HAP-1 (cell line): Measurements from ENCODE around the gene C3orf80.
"Not testable (repeated sequence)": the region's sequence is repeated elsewhere in the genome, so short reads cannot be mapped to it uniquely, and the experiment has no call there.

Source experiments
- DNase-seq, 2 experiments: peaks; one replicate each; pipeline ENCODE4 v3.0.0-alpha.2; 2016 to 2020; ENCODE audit warnings: low spot score in 2 of 2
- H3K27me3 ChIP-seq: fragments of 250-450 bp; sonication (Bioruptor Pico); 2 replicates; pipeline ENCODE4 v1.5.1; 2020; ENCODE audit warnings: low read depth, mild to moderate bottlenecking, moderate library complexity
- H3K36me3 ChIP-seq: fragments of 250-450 bp; sonication (Bioruptor Pico); replicated peaks from 2 replicates; pipeline ENCODE4 v1.5.1; 2020; ENCODE audit warnings: mild to moderate bottlenecking
- H3K4me1 ChIP-seq: fragments of 250-450 bp; sonication (Bioruptor Pico); 2 replicates; pipeline ENCODE4 v1.5.1; 2020; ENCODE audit warnings: mild to moderate bottlenecking
- H3K4me3 ChIP-seq: fragments of 250-450 bp; sonication (Bioruptor Pico); 2 replicates; pipeline ENCODE4 v1.5.1; 2020; ENCODE audit warnings: mild to moderate bottlenecking, moderate library complexity
- H3K9me3 ChIP-seq: fragments of 250-450 bp; sonication (Bioruptor Pico); 2 replicates; pipeline ENCODE4 v1.5.1; 2020; ENCODE audit warnings: mild to moderate bottlenecking, moderate library complexity
- in situ Hi-C: fragments of 300-500 bp; cut with MboI; formaldehyde crosslinking; loops from 3 replicates; pipeline ENCODE4 v1.14.3; 2020; ENCODE audit warnings: low sequenced_read_pairs, inconsistent platforms, mixed read lengths

C3orf80 gene

GRCh38 chr3:160224811-160225175, 429 bp upstream of the C3orf80 start:
- H3K4me3 ChIP-seq = peak overlapping the region; percentile 35
- peaks cover 9% of the 10 kb centered on the region for H3K27me3 ChIP-seq
- H3K36me3 ChIP-seq = no peaks in the 10 kb centered on the region
- H3K4me1 ChIP-seq = peaks cover 19% of the 10 kb centered on the region
- DNase-seq = no peak
- H3K9me3 ChIP-seq = no peaks in the 10 kb centered on the region
- in situ Hi-C loops = no loop called here

DNA sequence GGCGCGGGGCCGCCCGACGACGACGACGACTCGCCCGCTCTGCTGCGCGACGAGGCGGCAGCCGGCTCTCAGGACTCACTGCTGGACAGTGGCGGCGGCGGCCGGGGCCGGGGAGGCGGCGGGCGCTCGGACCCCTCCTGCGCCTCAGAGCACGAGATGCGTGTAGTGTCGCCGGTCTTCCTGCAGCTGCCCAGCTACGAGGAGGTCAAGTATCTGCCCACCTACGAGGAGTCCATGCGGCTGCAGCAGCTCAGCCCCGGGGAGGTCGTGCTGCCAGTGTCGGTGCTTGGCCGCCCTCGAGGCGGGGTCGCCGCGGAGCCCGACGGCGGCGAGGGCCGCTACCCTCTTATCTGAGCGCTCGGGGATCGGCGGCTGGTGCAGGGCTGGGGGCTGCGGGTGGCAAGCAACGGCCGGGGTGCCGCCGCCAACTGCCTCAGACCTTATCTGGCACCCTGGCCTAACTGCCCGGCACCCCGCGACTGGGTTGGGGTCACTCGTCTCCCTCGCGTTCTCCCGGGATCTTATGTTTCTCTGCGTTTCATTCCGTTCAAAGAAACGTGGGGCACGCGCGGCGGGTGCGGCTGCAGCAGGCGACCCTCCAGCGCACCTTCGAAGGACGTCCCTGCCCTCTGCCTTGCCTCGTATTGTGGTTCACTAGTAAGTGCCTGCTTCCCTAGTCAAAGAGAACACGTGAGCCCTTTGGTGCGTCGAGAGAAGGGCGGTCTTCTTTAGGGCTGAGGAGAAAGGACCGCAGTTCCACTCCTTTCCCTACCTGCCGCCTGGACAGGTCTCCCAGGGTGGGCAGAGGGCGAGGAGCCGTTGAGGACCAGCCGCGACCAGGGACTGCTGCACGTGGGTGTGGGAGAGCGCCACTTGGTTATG, 1.0 kb downstream of the C3orf80 start:
- in situ Hi-C loops = no loop called here
- H3K27me3 ChIP-seq = peaks cover 9% of the 10 kb centered on the region

DNA sequence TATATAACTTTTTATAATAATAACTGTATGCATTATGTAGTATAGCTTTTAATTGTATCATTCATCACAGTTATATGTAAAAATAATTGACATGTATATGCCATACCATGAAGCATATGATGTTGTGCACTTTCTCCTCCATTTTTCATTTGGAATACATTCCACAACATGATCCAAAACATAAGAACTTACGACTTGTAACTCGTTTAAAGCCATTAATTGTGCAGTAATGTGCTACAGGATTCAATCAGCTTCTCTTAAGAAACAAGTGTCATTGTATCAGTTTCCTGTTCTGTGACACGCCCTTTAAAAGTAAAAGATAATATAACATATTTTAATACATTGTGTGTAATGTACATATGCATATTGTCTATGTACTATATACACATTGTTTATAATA, 2.2 kb downstream of the C3orf80 start:
- DNase-seq = no peak
- no peaks in the 10 kb centered on the region for H3K36me3 ChIP-seq
- in situ Hi-C loops = no loop called here
- H3K27me3 ChIP-seq = peaks cover 14% of the 10 kb centered on the region
- H3K4me1 ChIP-seq = peaks cover 11% of the 10 kb centered on the region
- no peaks in the 10 kb centered on the region for H3K9me3 ChIP-seq
- no peak overlapping the region for H3K4me3 ChIP-seq

More for the DNA sequence above, 1.0 kb downstream of the C3orf80 start:
- H3K4me1 ChIP-seq = peaks cover 19% of the 10 kb centered on the region
- H3K36me3 ChIP-seq = no peaks in the 10 kb centered on the region
- peak in 1 of 2 experiments; percentile 42 for DNase-seq
- H3K9me3 ChIP-seq = no peaks in the 10 kb centered on the region
- H3K4me3 ChIP-seq = peak overlapping the region; percentile 35

GRCh38 chr3:160232014-160232413, 6.8 kb downstream of the C3orf80 start:
- Histone ChIP-seq H3K4me3 (no peak overlapping the region), H3K4me1 (peaks cover under 1% of the 10 kb centered on the region; the same call in 1 of the 2 replicates), H3K9me3 (no peaks in the 10 kb centered on the region), H3K36me3 (no peaks in the 10 kb centered on the region), H3K27me3 (peaks cover 7% of the 10 kb centered on the region; the same call in 1 of the 2 replicates)
- in situ Hi-C loops = no loop called here
- DNase-seq = no peak

DNA sequence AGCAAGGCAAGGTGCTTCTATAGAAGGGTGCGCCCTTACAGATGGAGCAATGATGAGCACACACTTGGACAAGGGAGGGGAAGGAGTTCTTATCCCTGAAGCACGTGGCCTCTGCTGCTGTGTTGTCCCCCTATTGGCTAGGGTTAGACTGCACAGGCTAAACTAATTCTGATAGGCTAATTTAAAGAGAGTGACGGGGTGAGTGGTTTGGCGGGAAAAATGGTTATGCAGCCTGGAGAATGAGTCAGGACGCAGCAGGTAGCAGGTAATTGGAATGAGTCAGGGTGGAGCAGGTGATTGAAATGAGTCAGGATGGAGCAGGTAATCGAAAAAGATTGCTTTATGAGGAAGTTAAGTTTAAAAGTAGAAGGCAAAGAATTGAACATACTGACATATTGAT, 15.5 kb downstream of the C3orf80 start:
- DNase-seq, H3K36me3 ChIP-seq, H3K9me3 ChIP-seq, H3K4me3 ChIP-seq, in situ Hi-C loops, H3K27me3 ChIP-seq, H3K4me1 ChIP-seq: not testable (repeated sequence)

- no peak overlapping the region for H3K4me3 ChIP-seq
- no peaks in the 10 kb centered on the region for H3K4me1 ChIP-seq
- in situ Hi-C loops = no loop called here
- H3K9me3 ChIP-seq = no peaks in the 10 kb centered on the region
- no peaks in the 10 kb centered on the region for H3K27me3 ChIP-seq
- DNase-seq = no peak
- H3K36me3 ChIP-seq = no peaks in the 10 kb centered on the region
These were observed 20.1 kb downstream of the C3orf80 start for GRCh38 chr3:160245261-160245800.

DNA sequence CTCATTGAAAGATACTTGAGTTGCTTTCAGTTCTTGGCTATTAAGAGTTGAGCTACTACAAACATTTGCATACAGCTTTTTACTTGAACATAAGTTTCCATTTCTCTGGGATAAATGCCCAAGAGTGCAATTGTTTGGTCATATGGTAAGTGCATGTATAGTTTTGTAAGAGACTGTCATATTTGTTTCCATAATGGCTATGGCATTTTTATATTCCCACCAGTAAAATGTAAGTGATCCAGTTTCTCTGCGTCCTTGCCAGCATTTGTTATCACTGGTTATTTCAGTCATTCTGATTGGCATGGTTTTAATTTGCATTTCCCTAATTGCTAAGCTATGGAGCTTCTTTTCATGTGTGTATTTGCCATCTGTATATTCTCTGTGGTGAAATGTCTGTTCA, 22.5 kb downstream of the C3orf80 start:
- H3K27me3 ChIP-seq = no peaks in the 10 kb centered on the region
- H3K36me3 ChIP-seq = no peaks in the 10 kb centered on the region
- no peak for DNase-seq
- no peak overlapping the region for H3K4me3 ChIP-seq
- in situ Hi-C loops = no loop called here
- H3K4me1 ChIP-seq = no peaks in the 10 kb centered on the region
- H3K9me3 ChIP-seq = no peaks in the 10 kb centered on the region

- in situ Hi-C loops = no loop called here
- no peaks in the 10 kb centered on the region for H3K36me3 ChIP-seq
These were observed 28.1 kb downstream of the C3orf80 start for GRCh38 chr3:160253298-160253697.

DNA sequence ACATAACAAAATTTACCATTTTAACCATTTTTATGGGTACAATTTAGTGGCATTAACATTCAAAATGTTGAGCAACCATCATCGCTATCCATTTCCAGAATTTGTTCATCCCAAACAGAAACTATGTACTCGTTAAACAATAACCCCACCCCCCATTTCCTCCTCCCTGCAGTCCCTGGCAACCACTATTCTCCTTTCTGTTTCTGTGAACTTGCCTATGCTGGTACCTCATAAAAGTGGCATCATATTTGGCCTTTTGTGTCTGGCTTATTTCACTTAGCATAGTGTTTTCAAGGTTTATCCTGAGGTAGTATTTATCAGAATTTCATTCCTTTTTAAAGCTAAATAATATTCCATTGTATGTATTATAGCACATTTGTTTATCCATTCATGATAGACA, 32.4 kb downstream of the C3orf80 start:
- H3K4me1 ChIP-seq = no peaks in the 10 kb centered on the region
- no peaks in the 10 kb centered on the region for H3K36me3 ChIP-seq
- H3K27me3 ChIP-seq = no peaks in the 10 kb centered on the region
- no peaks in the 10 kb centered on the region for H3K9me3 ChIP-seq
- in situ Hi-C loops = no loop called here
- DNase-seq = no peak
- H3K4me3 ChIP-seq = no peak overlapping the region

More at GRCh38 chr3:160253298-160253697, 28.1 kb downstream of the C3orf80 start:
- DNase-seq = no peak
- Histone ChIP-seq H3K4me3 (no peak overlapping the region), H3K4me1 (no peaks in the 10 kb centered on the region), H3K9me3 (no peaks in the 10 kb centered on the region), H3K27me3 (no peaks in the 10 kb centered on the region)

DNA sequence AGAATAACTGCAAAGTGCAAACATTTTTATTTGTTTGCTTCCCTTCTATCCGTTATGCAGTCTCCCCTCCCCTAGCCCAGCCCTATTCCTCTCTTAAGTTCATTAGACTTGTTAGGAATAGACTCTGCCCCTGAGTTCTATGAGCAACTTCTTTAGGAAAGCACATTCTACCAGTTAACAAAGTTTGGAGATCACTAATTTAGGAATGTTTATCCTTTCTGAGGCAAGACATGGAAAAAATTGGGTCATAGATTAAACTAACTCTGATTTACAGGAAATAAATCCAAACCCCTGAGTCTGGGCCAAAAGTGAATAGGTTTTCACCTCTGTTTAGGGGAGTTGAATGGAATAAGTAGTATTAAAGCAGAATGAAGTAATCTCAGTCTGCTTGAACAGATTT, 34.4 kb downstream of the C3orf80 start:
- H3K9me3 ChIP-seq = no peaks in the 10 kb centered on the region
- H3K27me3 ChIP-seq = no peaks in the 10 kb centered on the region
- no peaks in the 10 kb centered on the region for H3K36me3 ChIP-seq
- in situ Hi-C loops = no loop called here
- H3K4me3 ChIP-seq = no peak overlapping the region
- no peaks in the 10 kb centered on the region for H3K4me1 ChIP-seq
- DNase-seq = no peak

DNA sequence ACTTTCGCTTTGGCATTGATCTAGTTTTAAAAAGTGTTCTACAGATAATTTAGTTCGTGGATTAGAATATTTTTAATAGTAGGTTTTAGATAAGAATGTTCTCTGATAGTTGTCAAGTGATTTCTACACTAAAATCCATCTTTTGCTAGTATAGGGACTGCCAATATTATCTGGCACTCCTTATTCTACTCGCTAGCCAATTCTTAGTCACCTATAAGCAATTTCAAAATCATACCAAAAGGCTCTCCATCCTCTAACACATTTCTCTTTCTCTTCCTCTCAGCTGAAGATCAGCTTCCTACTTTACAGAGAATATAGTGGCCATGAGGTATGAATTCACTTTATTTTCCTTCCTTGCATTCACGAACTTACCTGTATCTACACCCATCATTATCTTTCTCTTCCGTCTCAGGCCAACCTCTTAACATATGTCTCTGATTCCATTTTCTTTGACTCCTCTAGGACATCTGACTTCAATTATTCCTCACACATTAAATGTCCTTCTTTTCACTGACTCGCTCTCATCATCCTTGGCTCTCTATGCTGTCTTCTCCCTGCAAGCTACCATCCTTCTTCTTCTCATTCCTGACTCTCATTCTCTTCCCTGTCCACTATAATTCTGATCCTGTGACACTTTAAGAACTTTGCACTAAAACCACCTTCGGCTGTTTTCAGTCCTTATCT, 35.5 kb downstream of the C3orf80 start:
- DNase-seq = no peak
- Histone ChIP-seq H3K4me3 (no peak overlapping the region), H3K4me1 (no peaks in the 10 kb centered on the region), H3K36me3 (no peaks in the 10 kb centered on the region), H3K27me3 (no peaks in the 10 kb centered on the region), H3K9me3 (no peaks in the 10 kb centered on the region)
- in situ Hi-C loops = no loop called here

DNA sequence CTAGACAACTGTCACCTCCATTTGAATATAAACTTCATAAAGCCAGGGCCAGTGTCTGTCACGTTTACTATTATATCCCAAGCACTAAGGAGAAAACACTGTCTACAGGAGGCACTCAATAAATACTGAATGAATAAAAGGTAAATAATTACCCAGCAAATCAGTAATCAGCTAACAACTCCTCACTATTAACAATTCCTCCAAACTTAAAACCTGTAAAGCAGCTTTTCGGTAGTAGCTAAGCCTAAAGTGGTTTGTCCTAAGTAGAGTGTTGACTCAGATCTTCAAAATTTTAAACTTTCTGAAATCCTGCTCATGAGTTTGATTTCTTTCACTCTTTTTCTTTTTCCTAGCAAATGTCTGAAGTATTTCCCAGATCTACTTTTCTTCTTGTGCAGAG, 39.9 kb downstream of the C3orf80 start:
- Histone ChIP-seq H3K36me3 (no peaks in the 10 kb centered on the region), H3K27me3 (no peaks in the 10 kb centered on the region), H3K9me3 (no peaks in the 10 kb centered on the region), H3K4me1 (no peaks in the 10 kb centered on the region), H3K4me3 (no peak overlapping the region)
- no peak for DNase-seq
- in situ Hi-C loops = no loop called here
